OCI-LY7 (cell line): ENCODE measurements around the gene PRRC2B. TPM values are rescaled to one million over a fixed set of nuclear protein-coding genes. Genes with fewer than 3 reads are reported as not detected.

Experiments
- BruUV-seq: library from RNA; stranded (reverse); fragments of 400-500 nt; replicated peaks from 2 replicates; lab custom pipeline; 2021; lab: Mats Ljungman, UMichigan
- CTCF ChIA-PET: fragments of 300-600 bp; sonication (Branson Sonifier 250); formaldehyde crosslinking; loops from one replicate; lab custom pipeline; 2022; ENCODE audit warnings: antibody characterized with exemption; ENCODE audit not compliant: unreplicated experiment; lab: Charles Lee
- POLR2A ChIA-PET: fragments of 300-600 bp; sonication (Branson Sonifier 250); formaldehyde crosslinking; loops from one replicate; lab custom pipeline; 2022; ENCODE audit warnings: antibody characterized with exemption; lab: Charles Lee
- DNase-seq: peaks from one replicate; pipeline ENCODE4 v3.0.0-alpha.2; 2015; ENCODE audit warnings: low spot score
- H2AFZ ChIP-seq: fragments of 200-600 bp; sonication (generic), shearing (Covaris generic); 2 replicates; pipeline ENCODE4 v1.6.1; 2014; ENCODE audit warnings: mild to moderate bottlenecking, antibody characterized with exemption, low read length, moderate library complexity
- H3K27ac ChIP-seq: fragments of 200-600 bp; sonication (generic); 2 replicates; pipeline ENCODE4 v1.5.1; 2014; ENCODE audit warnings: mixed run types, low read depth, mild to moderate bottlenecking, moderate library complexity, low read length, inconsistent platforms; ENCODE audit not compliant: poor library complexity, severe bottlenecking
- H3K36me3 ChIP-seq: fragments of 200-600 bp; sonication (generic); 2 replicates; pipeline ENCODE4 v1.6.1; 2014; ENCODE audit warnings: mild to moderate bottlenecking, antibody characterized with exemption, low read length, moderate library complexity, mixed read lengths; ENCODE audit not compliant: insufficient read depth
- H3K4me1 ChIP-seq: fragments of 200-600 bp; sonication (generic); 2 replicates; pipeline ENCODE4 v1.5.1; 2014; ENCODE audit warnings: mild to moderate bottlenecking, low read length; ENCODE audit not compliant: insufficient read depth, poor library complexity, severe bottlenecking
- H3K4me2 ChIP-seq: fragments of 200-600 bp; sonication (generic); 2 replicates; pipeline ENCODE4 v1.6.1; 2014; ENCODE audit warnings: mild to moderate bottlenecking, low read length
- H3K4me3 ChIP-seq: fragments of 200-600 bp; sonication (generic); 2 replicates; pipeline ENCODE4 v1.5.1; 2014; ENCODE audit warnings: mild to moderate bottlenecking, low read depth, low read length; ENCODE audit not compliant: poor library complexity, severe bottlenecking
- H3K79me2 ChIP-seq: fragments of 200-600 bp; sonication (generic); 2 replicates; pipeline ENCODE4 v1.6.1; 2016; ENCODE audit warnings: low read depth, mild to moderate bottlenecking, low read length, moderate library complexity, mixed read lengths; ENCODE audit not compliant: insufficient read depth
- H3K9me2 ChIP-seq: fragments of 200-600 bp; sonication (generic); 2 replicates; pipeline ENCODE4 v1.6.1; 2016; ENCODE audit warnings: mild to moderate bottlenecking, low read length, mixed read lengths; ENCODE audit not compliant: insufficient read depth
- H3K9me3 ChIP-seq: fragments of 200-600 bp; sonication (generic); 2 replicates; pipeline ENCODE4 v1.6.1; 2014; ENCODE audit warnings: mild to moderate bottlenecking, mixed run types, low read length, mixed read lengths
- H4K20me1 ChIP-seq: fragments of 200-600 bp; sonication (generic); 2 replicates; pipeline ENCODE4 v1.6.1; 2014; ENCODE audit warnings: mild to moderate bottlenecking, antibody characterized with exemption, low read length, moderate library complexity, mixed read lengths; ENCODE audit not compliant: insufficient read depth
- EZH2phosphoT487 ChIP-seq: fragments of 200-600 bp; sonication (generic); IDR thresholded peaks from 2 replicates; pipeline ENCODE4 v1.6.1; 2018; ENCODE audit warnings: low read depth, borderline replicate concordance, mild to moderate bottlenecking, mixed run types, antibody characterized with exemption, low read length, moderate library complexity, mixed read lengths
- intact Hi-C: fragments of 100-400 bp; cut with micrococcal nuclease; formaldehyde crosslinking; loops from one replicate; pipeline ENCODE4 v1.10.0; 2022; ENCODE audit not compliant: unreplicated experiment
- total RNA-seq, 2 experiments: library from RNA; depleted of rRNA in 1 of 2; stranded (reverse); fragments of >200 nt in 1 of 2; shearing (Covaris generic) in 1 of 2; gene quantifications; 2 replicates each; pipeline ENCODE4 v1.2.3, GENCODE V29; 2014 to 2022
- TF ChIP-seq, protein P1 (sequence below): fragments of 200-600 bp; sonication (generic); conservative IDR thresholded peaks from 2 replicates; pipeline ENCODE4 v1.5.1; 2014; ENCODE audit warnings: mild to moderate bottlenecking, antibody characterized with exemption, low read length, moderate library complexity, mixed read lengths

Gene PRRC2B
- total RNA-seq, 2 experiments from 2014 or later, result 84.2 to 210 TPM

DNA sequence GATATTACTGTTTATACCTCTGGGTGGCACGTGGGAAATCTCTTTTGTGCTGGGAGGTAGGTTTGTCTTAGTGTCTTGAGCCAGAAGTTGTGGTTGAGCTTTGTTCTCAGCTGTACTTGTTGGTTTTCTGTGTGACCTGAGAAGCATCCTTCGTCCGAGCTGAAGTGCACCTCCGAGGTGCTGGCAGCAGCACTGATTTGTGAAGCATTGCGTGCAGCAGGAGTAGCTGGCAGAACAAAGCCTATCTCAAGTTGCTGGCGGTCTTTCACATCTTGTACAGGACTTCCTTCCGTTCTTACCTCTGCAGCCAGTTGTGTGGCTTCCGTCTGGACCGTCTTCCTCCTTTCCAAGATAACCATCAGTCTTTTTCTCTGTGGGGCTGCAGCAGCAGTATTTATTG lies 4.3 kb downstream of the PRRC2B start:
- H3K4me2 ChIP-seq, result peak overlapping the region; percentile 98
- no peaks in the 10 kb centered on the region for H3K9me3 ChIP-seq
- intact Hi-C loops, result loop anchor here (10.0 kb wide), 1 partner anchor 277 kb away; no protein-coding TSS in a partner anchor
- BruUV-seq, result no TSS peak
- H2AFZ ChIP-seq, result no peak overlapping the region
- no peaks in the 10 kb centered on the region for H3K9me2 ChIP-seq
- ChIA-PET CTCF (no interaction called here), POLR2A (interaction anchor here (0.6 to 0.9 kb wide), 2 partner anchors 8 to 59 kb away, joined by 3 read pairs; no protein-coding TSS in a partner anchor)
- H3K79me2 ChIP-seq, result peaks cover 87% of the 10 kb centered on the region
- H3K36me3 ChIP-seq, result peaks cover 49% of the 10 kb centered on the region
- H3K4me3 ChIP-seq, result peak overlapping the region; percentile 85
- TF ChIP-seq EZH2phosphoT487, result no peak
- TF ChIP-seq, protein P1, sequence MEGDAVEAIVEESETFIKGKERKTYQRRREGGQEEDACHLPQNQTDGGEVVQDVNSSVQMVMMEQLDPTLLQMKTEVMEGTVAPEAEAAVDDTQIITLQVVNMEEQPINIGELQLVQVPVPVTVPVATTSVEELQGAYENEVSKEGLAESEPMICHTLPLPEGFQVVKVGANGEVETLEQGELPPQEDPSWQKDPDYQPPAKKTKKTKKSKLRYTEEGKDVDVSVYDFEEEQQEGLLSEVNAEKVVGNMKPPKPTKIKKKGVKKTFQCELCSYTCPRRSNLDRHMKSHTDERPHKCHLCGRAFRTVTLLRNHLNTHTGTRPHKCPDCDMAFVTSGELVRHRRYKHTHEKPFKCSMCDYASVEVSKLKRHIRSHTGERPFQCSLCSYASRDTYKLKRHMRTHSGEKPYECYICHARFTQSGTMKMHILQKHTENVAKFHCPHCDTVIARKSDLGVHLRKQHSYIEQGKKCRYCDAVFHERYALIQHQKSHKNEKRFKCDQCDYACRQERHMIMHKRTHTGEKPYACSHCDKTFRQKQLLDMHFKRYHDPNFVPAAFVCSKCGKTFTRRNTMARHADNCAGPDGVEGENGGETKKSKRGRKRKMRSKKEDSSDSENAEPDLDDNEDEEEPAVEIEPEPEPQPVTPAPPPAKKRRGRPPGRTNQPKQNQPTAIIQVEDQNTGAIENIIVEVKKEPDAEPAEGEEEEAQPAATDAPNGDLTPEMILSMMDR, result no peak
- peak; percentile 75 for DNase-seq
- H3K27ac ChIP-seq, result peak overlapping the region; percentile 39
- H3K4me1 ChIP-seq, result peaks cover 51% of the 10 kb centered on the region
- peaks cover 51% of the 10 kb centered on the region for H4K20me1 ChIP-seq

- no peak overlapping the region for H3K27ac ChIP-seq
- no peak overlapping the region for H3K4me3 ChIP-seq
- BruUV-seq, result no TSS peak
- peaks cover 99% of the 10 kb centered on the region for H3K79me2 ChIP-seq
- TF ChIP-seq, protein P1, result no peak
- no peak for TF ChIP-seq EZH2phosphoT487
- peaks cover 60% of the 10 kb centered on the region for H3K36me3 ChIP-seq
- DNase-seq, result no peak
- H3K9me3 ChIP-seq, result no peaks in the 10 kb centered on the region
- ChIA-PET CTCF (no interaction called here), POLR2A (interaction anchor here (0.7 kb wide), 1 partner anchor 668 kb away, joined by 3 read pairs; no protein-coding TSS in a partner anchor)
- H3K4me1 ChIP-seq, result peaks cover 66% of the 10 kb centered on the region
- H4K20me1 ChIP-seq, result peaks cover 63% of the 10 kb centered on the region
- intact Hi-C loops, result loop anchor here (10.0 kb wide), 1 partner anchor 275 kb away; no protein-coding TSS in a partner anchor
- no peak overlapping the region for H2AFZ ChIP-seq
- H3K9me2 ChIP-seq, result no peaks in the 10 kb centered on the region
- H3K4me2 ChIP-seq, result no peak overlapping the region
Observed at GRCh38 chr9:131399972-131400371, 6.1 kb downstream of the PRRC2B start.

GRCh38 chr9:131400627-131401026 lies 6.7 kb downstream of the PRRC2B start:
- TF ChIP-seq, protein P1, result no peak
- TF ChIP-seq EZH2phosphoT487, result no peak
- no peaks in the 10 kb centered on the region for H3K9me2 ChIP-seq
- peaks cover 60% of the 10 kb centered on the region; the same call in 1 of the 2 replicates for H3K36me3 ChIP-seq
- H3K79me2 ChIP-seq, result peaks cover 99% of the 10 kb centered on the region
- no peak overlapping the region for H3K4me3 ChIP-seq
- H4K20me1 ChIP-seq, result peaks cover 65% of the 10 kb centered on the region
- no peak overlapping the region for H3K4me2 ChIP-seq
- POLR2A ChIA-PET, result interaction anchor here (0.7 kb wide), 1 partner anchor 669 kb away, joined by 3 read pairs; no protein-coding TSS in a partner anchor
- no peak for DNase-seq
- intact Hi-C loops, result no loop called here
- no peak overlapping the region for H2AFZ ChIP-seq
- peaks cover 71% of the 10 kb centered on the region for H3K4me1 ChIP-seq
- no TSS peak for BruUV-seq
- no peaks in the 10 kb centered on the region for H3K9me3 ChIP-seq
- H3K27ac ChIP-seq, result no peak overlapping the region
- CTCF ChIA-PET, result no interaction called here
